ENCODE measurements around the gene SEC23A.

DNA sequence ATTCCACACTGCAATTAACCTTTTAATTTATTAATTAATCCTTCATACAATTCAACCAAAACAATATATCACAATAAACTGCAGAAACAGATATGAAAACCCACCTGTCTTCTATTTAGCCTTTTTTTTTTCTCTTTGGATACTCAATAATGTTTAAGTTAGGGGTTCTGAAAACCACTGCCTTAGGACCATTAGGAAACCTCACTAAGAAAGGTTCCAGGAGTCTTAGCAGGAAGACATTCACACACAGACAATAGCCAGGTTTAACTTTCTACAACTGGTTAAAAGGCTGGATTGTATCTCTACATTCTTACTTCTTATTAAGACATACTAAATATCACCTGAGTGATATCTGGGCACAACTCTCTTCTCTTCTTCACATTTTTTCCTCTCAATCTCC is 3.3 kb downstream of the SEC23A start:
- TF ChIP-seq, protein P1, sequence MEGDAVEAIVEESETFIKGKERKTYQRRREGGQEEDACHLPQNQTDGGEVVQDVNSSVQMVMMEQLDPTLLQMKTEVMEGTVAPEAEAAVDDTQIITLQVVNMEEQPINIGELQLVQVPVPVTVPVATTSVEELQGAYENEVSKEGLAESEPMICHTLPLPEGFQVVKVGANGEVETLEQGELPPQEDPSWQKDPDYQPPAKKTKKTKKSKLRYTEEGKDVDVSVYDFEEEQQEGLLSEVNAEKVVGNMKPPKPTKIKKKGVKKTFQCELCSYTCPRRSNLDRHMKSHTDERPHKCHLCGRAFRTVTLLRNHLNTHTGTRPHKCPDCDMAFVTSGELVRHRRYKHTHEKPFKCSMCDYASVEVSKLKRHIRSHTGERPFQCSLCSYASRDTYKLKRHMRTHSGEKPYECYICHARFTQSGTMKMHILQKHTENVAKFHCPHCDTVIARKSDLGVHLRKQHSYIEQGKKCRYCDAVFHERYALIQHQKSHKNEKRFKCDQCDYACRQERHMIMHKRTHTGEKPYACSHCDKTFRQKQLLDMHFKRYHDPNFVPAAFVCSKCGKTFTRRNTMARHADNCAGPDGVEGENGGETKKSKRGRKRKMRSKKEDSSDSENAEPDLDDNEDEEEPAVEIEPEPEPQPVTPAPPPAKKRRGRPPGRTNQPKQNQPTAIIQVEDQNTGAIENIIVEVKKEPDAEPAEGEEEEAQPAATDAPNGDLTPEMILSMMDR (IDR thresholded peaks at IDR 0.05): no peak
- no peak for TF ChIP-seq POLR2A (IDR thresholded peaks at IDR 0.05)
- no peak for TF ChIP-seq POLR2AphosphoS5 (IDR thresholded peaks at IDR 0.05)

All from breast epithelium (tissue), 3 donors.